ENCODE measurements around the gene JOSD1.

JOSD1 gene

DNA sequence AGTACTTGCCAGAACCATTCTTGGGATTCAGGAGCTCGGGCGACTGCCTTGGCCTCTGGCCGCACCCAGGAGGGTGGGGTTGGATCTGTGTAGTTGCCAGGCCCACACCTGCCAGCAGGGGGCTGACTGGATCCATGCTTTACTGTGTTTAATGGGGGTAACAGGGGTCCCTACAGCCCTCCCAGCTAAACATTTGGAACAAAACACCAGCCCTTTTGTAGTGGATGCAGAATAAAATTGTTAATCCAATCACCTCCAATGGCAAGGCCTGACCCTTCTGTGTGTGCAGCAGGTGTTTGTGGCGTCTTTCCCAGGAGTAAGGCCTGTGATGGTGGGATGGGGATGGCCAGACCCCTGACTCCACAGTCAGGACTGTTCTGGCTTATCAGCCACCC is 32.6 kb upstream of the JOSD1 start:
- Histone ChIP-seq H3K9me3 (ENCODE audit: control insufficient read depth, low read length) (no peaks in the 10 kb centered on the region), H3K4me1 (ENCODE audit: control insufficient read depth, insufficient read depth, low read length) (no peaks in the 10 kb centered on the region), H3K27ac (ENCODE audit: insufficient read depth, low read depth, low read length, poor library complexity, severe bottlenecking) (no peak overlapping the region), H3K36me3 (ENCODE audit: control insufficient read depth, insufficient read depth, low read length) (peaks cover 30% of the 10 kb centered on the region), H3K27me3 (ENCODE audit: control insufficient read depth, insufficient read depth, low read length, poor library complexity, severe bottlenecking) (no peaks in the 10 kb centered on the region), H3K4me3 (ENCODE audit: insufficient read depth, low read depth, low read length) (no peak overlapping the region)
- WGBS, 2 experiments: 82 to 86% methylated on average over 4 of the region's 4 CpGs

DNA sequence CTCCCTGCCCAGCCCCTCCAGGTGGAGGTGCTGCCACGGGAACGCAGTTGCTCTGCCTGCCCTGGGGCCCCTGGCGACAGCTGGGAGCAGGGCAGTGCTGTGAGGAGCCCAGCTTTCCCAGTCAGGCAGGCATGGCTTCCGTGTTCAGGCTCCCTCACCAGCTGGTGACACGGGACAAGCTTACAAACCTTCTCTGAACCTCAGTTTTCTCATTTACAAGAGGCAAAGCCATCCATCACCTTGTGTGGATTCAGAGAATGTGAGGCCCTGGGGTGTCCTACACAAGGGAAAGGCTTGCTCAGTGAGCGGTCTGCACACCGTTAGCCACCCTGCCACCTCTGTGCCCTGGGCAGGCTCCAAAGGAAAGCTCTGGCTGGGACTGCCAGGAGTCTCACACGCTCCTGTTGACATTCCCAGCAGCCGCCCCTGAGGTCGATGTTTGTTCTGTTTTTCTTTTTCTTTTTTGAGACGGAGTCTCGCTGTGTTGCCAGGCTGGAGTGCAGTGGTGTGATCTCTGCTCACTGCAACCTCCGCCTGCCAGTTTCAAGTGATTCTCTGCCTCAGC is 31.6 kb upstream of the JOSD1 start:
- 92 to 93% methylated on average over 13 of the region's 13 CpGs for WGBS, 2 experiments
- peaks cover 39% of the 10 kb centered on the region for H3K36me3 ChIP-seq (ENCODE audit: control insufficient read depth, insufficient read depth, low read length)
- H3K4me3 ChIP-seq (ENCODE audit: insufficient read depth, low read depth, low read length): no peak overlapping the region
- no peak overlapping the region for H3K27ac ChIP-seq (ENCODE audit: insufficient read depth, low read depth, low read length, poor library complexity, severe bottlenecking)
- H3K27me3 ChIP-seq (ENCODE audit: control insufficient read depth, insufficient read depth, low read length, poor library complexity, severe bottlenecking): no peaks in the 10 kb centered on the region
- no peaks in the 10 kb centered on the region for H3K9me3 ChIP-seq (ENCODE audit: control insufficient read depth, low read length)
- no peaks in the 10 kb centered on the region for H3K4me1 ChIP-seq (ENCODE audit: control insufficient read depth, insufficient read depth, low read length)

DNA sequence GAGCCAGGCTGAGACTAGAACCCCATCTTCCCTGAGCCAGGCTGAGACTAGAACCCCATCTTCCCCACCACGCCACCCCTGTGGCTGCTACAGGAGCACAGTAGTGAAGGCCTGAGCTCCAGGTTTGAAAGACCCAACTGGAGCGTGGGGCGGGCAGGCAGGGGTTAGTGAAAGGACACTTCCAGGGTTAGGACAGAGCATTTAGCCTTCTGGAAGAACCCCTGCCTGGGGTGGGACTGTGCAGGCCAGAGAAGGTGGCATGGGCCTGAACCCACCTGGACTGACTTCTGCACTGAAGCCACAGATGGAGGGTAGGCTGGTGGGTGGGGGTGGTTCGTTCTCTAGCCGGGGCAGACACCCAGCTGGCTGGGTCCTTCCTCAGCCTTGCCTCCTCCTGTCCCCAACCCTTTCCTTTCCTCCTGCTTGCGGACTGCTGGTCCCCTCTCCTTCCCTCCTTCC is 31.0 kb upstream of the JOSD1 start:
- Histone ChIP-seq H3K27me3 (ENCODE audit: control insufficient read depth, insufficient read depth, low read length, poor library complexity, severe bottlenecking) (no peaks in the 10 kb centered on the region), H3K4me3 (ENCODE audit: insufficient read depth, low read depth, low read length) (no peak overlapping the region), H3K36me3 (ENCODE audit: control insufficient read depth, insufficient read depth, low read length) (peaks cover 45% of the 10 kb centered on the region), H3K27ac (ENCODE audit: insufficient read depth, low read depth, low read length, poor library complexity, severe bottlenecking) (no peak overlapping the region), H3K4me1 (ENCODE audit: control insufficient read depth, insufficient read depth, low read length) (no peaks in the 10 kb centered on the region), H3K9me3 (ENCODE audit: control insufficient read depth, low read length) (no peaks in the 10 kb centered on the region)
- WGBS, 2 experiments: 94 to 95% methylated on average over 6 of the region's 6 CpGs

DNA sequence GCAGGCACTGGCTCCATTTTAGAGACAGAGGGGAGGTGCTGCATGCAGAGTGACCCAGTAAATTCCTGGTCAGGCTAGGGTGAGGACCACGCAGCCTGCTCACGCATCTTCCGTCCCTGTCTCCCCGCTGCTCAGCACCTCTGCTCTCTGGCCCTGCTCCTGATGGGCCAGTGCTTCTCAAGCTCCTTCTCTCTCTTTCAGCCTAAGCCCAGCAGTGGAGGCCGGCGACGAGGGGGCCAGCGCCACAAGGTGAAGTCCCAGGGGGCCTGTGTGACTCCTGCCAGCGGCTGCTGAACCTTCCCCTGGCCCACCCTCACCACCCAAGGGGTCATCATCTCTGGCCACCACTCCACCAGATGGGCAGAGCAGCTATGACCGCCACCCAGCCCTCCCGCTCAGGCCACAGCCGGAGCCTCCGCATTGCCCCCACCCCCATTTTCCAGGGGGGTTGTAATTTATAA is 29.7 kb upstream of the JOSD1 start:
- H3K36me3 ChIP-seq (ENCODE audit: control insufficient read depth, insufficient read depth, low read length): peaks cover 58% of the 10 kb centered on the region
- H3K4me3 ChIP-seq (ENCODE audit: insufficient read depth, low read depth, low read length): no peak overlapping the region
- H3K9me3 ChIP-seq (ENCODE audit: control insufficient read depth, low read length): no peaks in the 10 kb centered on the region
- no peaks in the 10 kb centered on the region for H3K4me1 ChIP-seq (ENCODE audit: control insufficient read depth, insufficient read depth, low read length)
- no peaks in the 10 kb centered on the region for H3K27me3 ChIP-seq (ENCODE audit: control insufficient read depth, insufficient read depth, low read length, poor library complexity, severe bottlenecking)
- H3K27ac ChIP-seq (ENCODE audit: insufficient read depth, low read depth, low read length, poor library complexity, severe bottlenecking): no peak overlapping the region
- WGBS, 2 experiments: 94 to 96% methylated on average over 13 of the region's 13 CpGs

DNA sequence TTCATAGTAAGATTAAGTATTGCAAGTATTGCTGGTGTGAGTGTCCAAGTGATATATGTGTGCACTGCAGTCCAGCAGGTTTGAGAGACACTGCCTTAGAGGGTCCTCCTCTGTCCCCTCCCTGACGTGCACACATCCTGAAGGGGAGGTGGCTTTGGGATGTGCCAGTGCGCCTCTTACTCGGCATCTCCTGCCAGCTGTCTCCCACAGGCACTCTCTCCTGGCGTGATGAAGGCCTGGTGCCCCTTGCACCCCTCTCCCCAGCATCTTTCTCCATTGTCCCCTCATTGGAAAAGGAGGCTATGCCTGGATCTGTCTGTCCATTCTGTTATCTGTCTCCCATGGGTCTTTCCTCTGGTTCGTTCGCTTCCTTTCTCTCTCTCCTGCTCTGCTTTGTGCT is 29.2 kb upstream of the JOSD1 start:
- H3K27me3 ChIP-seq (ENCODE audit: control insufficient read depth, insufficient read depth, low read length, poor library complexity, severe bottlenecking): no peaks in the 10 kb centered on the region
- no peaks in the 10 kb centered on the region for H3K9me3 ChIP-seq (ENCODE audit: control insufficient read depth, low read length)
- no peak overlapping the region for H3K4me3 ChIP-seq (ENCODE audit: insufficient read depth, low read depth, low read length)
- H3K4me1 ChIP-seq (ENCODE audit: control insufficient read depth, insufficient read depth, low read length): no peaks in the 10 kb centered on the region
- 95 to 97% methylated on average over 6 of the region's 6 CpGs for WGBS, 2 experiments
- H3K27ac ChIP-seq (ENCODE audit: insufficient read depth, low read depth, low read length, poor library complexity, severe bottlenecking): no peak overlapping the region
- peaks cover 56% of the 10 kb centered on the region for H3K36me3 ChIP-seq (ENCODE audit: control insufficient read depth, insufficient read depth, low read length)

DNA sequence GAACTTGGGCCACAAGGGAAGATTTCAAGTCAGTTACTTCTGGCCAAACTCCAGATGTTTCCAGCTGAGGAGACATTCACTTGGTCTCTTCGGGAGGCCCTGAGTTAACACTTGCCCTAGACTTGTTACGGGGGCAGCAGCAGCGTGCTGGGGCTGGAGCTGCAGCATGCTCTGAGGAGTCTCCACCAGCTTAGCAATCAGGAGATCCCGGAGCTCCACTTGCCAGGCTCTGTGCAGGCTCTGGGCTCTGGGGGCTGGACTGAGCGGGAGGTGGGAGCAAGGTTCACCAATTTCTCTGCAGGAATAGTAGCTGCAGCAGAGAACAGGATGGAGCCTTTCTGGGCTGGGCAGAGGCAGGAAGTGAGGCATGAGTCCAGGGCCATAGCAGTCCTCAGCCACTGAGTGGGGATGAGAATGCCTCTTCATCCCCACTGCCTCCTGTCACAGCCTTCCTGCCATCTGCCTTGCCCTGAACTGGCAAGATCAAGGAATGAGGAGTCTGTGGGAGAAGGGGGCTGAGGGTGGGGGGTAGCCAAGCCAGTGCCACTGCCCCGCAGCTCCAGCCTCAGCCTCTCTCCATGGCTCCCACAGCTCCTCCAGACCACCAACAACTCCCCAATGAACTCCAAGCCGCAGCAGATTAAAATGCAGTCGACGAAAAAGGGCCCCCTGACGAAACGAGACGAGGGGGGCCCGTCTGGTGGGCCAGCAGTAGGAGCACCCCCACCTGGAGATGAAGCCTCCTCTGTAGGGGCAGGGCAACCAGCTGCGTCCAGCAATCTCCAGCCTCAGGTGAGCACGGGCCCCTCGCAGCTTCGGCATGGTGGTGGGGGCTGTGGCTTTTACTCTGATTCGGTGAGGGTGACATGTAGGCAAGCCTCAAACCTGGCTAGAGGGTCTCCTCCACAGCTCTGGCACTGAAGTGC is 28.4 kb upstream of the JOSD1 start:
- WGBS, 2 experiments: 94% methylated on average over 18 of the region's 18 CpGs
- Histone ChIP-seq H3K36me3 (ENCODE audit: control insufficient read depth, insufficient read depth, low read length) (peaks cover 58% of the 10 kb centered on the region), H3K4me3 (ENCODE audit: insufficient read depth, low read depth, low read length) (no peak overlapping the region), H3K27me3 (ENCODE audit: control insufficient read depth, insufficient read depth, low read length, poor library complexity, severe bottlenecking) (no peaks in the 10 kb centered on the region), H3K4me1 (ENCODE audit: control insufficient read depth, insufficient read depth, low read length) (no peaks in the 10 kb centered on the region), H3K27ac (ENCODE audit: insufficient read depth, low read depth, low read length, poor library complexity, severe bottlenecking) (no peak overlapping the region), H3K9me3 (ENCODE audit: control insufficient read depth, low read length) (no peaks in the 10 kb centered on the region)

DNA sequence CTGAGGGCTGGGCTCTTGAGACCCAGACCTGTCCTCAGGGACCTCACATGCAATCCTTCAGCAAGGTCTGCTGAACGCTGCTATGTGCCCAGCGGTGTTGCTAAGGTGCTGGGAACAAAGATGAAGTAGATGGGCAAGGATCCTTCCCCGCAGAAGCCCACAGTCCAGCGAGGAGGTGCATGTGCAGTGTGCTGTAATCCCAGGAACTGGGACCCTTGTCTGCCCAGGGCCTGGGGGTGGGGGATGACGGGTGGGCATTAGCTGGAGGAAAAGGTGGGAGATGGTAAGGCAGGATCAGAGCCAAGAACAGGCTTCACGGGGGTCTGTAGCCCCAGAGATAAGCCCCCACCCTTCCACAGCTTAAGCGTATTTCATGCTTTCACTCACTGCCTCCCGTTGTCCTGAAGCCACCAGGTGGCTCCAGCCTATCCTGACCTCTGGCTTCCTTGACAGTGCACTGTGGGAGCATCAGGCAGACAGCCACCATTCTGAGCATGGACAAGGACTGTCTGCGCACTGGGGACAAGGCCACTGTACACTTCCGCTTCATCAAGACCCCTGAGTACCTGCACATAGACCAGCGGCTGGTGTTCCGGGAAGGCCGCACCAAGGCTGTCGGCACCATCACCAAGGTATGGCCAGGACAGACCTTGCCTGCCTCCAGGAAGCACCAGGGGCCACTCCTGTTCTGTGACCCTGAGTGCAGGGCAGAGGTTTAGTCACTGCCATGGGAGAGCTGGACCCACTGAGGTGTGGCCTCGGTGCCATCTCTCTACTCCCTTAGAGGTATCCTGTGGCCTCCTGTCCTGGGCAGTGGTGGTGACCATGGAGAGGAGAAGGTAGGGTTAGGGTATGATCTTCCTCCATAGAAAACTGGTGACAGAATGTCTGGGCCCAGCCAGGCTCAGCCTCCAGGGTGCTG is 27.0 kb upstream of the JOSD1 start:
- H3K27me3 ChIP-seq (ENCODE audit: control insufficient read depth, insufficient read depth, low read length, poor library complexity, severe bottlenecking): no peaks in the 10 kb centered on the region
- H3K36me3 ChIP-seq (ENCODE audit: control insufficient read depth, insufficient read depth, low read length): peaks cover 71% of the 10 kb centered on the region
- no peak overlapping the region for H3K4me3 ChIP-seq (ENCODE audit: insufficient read depth, low read depth, low read length)
- H3K27ac ChIP-seq (ENCODE audit: insufficient read depth, low read depth, low read length, poor library complexity, severe bottlenecking): no peak overlapping the region
- no peaks in the 10 kb centered on the region for H3K4me1 ChIP-seq (ENCODE audit: control insufficient read depth, insufficient read depth, low read length)
- WGBS, 2 experiments: 95 to 98% methylated on average over 15 of the region's 15 CpGs
- H3K9me3 ChIP-seq (ENCODE audit: control insufficient read depth, low read length): no peaks in the 10 kb centered on the region

DNA sequence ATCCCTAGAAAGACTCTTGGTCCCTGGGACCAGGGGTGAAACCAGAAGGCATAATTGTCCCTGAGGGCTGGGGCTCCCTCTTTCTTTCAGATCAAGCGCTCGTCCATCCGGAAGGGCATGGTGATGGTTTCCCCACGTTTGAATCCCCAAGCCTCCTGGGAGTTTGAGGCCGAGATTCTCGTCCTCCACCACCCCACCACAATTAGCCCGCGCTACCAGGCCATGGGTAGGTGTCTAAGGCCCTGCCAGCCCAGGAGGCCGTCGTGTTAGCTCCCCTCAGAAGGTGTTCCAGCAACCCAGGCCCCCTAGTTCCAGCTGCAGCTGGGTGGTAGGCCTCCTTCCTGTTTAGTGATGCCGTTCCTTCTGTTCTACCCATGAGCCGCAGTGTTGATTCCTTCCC is 26.4 kb upstream of the JOSD1 start:
- Histone ChIP-seq H3K36me3 (ENCODE audit: control insufficient read depth, insufficient read depth, low read length) (peaks cover 74% of the 10 kb centered on the region), H3K27me3 (ENCODE audit: control insufficient read depth, insufficient read depth, low read length, poor library complexity, severe bottlenecking) (no peaks in the 10 kb centered on the region), H3K4me1 (ENCODE audit: control insufficient read depth, insufficient read depth, low read length) (no peaks in the 10 kb centered on the region), H3K9me3 (ENCODE audit: control insufficient read depth, low read length) (no peaks in the 10 kb centered on the region), H3K4me3 (ENCODE audit: insufficient read depth, low read depth, low read length) (no peak overlapping the region), H3K27ac (ENCODE audit: insufficient read depth, low read depth, low read length, poor library complexity, severe bottlenecking) (no peak overlapping the region)
- 96 to 97% methylated on average over 12 of the region's 12 CpGs for WGBS, 2 experiments

DNA sequence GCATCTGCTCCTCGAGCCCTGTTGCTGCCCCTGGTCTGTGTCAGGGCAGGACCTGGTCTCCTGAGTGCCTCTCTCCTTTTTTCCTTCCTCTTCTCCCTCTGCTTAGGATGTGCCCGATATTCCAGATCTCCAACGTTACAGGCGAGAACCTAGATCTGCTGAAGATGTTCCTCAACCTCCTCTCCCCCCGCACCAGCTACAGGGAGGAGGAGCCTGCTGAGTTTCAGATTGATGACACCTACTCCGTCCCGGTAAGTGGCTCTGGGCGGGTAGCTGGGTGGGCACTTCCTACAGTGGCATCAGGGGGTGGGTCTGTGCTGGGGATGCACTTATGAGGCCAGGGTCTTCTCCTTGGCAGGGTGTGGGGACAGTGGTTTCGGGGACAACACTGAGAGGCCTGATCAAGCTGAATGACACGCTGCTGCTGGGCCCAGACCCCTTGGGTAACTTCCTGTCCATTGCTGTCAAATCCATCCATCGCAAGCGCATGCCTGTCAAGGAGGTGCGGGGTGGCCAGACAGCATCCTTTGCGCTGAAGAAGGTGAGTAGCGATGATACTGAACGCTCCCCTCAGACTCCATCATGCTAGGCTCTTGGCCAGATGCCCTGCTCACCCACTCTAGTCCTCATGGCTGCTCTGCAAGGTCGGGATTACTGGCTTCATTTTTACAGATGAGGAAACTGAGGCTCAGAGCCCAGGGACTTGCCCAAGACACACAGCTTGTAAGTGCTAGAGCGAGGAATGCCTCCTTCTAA is 25.3 kb upstream of the JOSD1 start:
- Histone ChIP-seq H3K36me3 (ENCODE audit: control insufficient read depth, insufficient read depth, low read length) (peaks cover 74% of the 10 kb centered on the region), H3K27ac (ENCODE audit: insufficient read depth, low read depth, low read length, poor library complexity, severe bottlenecking) (no peak overlapping the region), H3K4me1 (ENCODE audit: control insufficient read depth, insufficient read depth, low read length) (no peaks in the 10 kb centered on the region), H3K9me3 (ENCODE audit: control insufficient read depth, low read length) (no peaks in the 10 kb centered on the region), H3K4me3 (ENCODE audit: insufficient read depth, low read depth, low read length) (no peak overlapping the region), H3K27me3 (ENCODE audit: control insufficient read depth, insufficient read depth, low read length, poor library complexity, severe bottlenecking) (no peaks in the 10 kb centered on the region)
- 96% methylated on average over 18 of the region's 18 CpGs for WGBS, 2 experiments
